Measurements from ENCODE around the gene MAPRE3.

Gene MAPRE3

GRCh38 chr2:27016801-27017325 is 46.4 kb downstream of the MAPRE3 start:
- H3K9me3 ChIP-seq (ENCODE audit: control insufficient read depth, low read length): no peaks in the 10 kb centered on the region
- H3K9ac ChIP-seq (ENCODE audit: low read length): no peak overlapping the region
- H3K27ac ChIP-seq (ENCODE audit: low read length, poor library complexity, severe bottlenecking): no peak overlapping the region
- no peaks in the 10 kb centered on the region for H3K27me3 ChIP-seq (ENCODE audit: control insufficient read depth in 1 of 2, insufficient read depth in 1 of 2, low read length in 2 of 2)
- no peak overlapping the region for H2BK120ac ChIP-seq (ENCODE audit: low read depth, low read length)
- H3K36me3 ChIP-seq (ENCODE audit: control insufficient read depth in 1 of 2, insufficient read depth in 2 of 2, low read depth in 1 of 2, low read length in 2 of 2): peaks cover 4 to 6% of the 10 kb centered on the region in 2 experiments
- peak overlapping the region; percentile 24 for H2AK5ac ChIP-seq (ENCODE audit: low read length, severe bottlenecking)
- peak overlapping the region; percentile 64 for H4K91ac ChIP-seq (ENCODE audit: low read length)
- no peak overlapping the region for H2AFZ ChIP-seq (ENCODE audit: low read depth, low read length)
- no peak overlapping the region for H2BK15ac ChIP-seq (ENCODE audit: low read depth, poor library complexity, severe bottlenecking)
- H3K23ac ChIP-seq (ENCODE audit: low read length in 2 of 2): no peak overlapping the region
- peak overlapping the region; percentile 33 for H4K8ac ChIP-seq (ENCODE audit: low read length)
- peaks cover 11% of the 10 kb centered on the region for H3K4me1 ChIP-seq (ENCODE audit: control insufficient read depth, insufficient read depth, low read depth, low read length)
- 64% methylated on average over 3 of the region's 3 CpGs for WGBS
- H3K79me1 ChIP-seq (replicated peaks; ENCODE audit: low read length, poor library complexity, severe bottlenecking): peaks cover 3% of the 10 kb centered on the region
- no peak overlapping the region for H3K4me3 ChIP-seq (ENCODE audit: insufficient read depth in 1 of 2, low read depth in 1 of 2, low read length in 2 of 2)
- peak overlapping the region in 1 of 2 experiments; percentile 28 for H3K14ac ChIP-seq (ENCODE audit: low read length in 2 of 2)
- peak overlapping the region in 1 of 2 experiments; percentile 87 for H2BK12ac ChIP-seq (ENCODE audit: low read length in 2 of 2)
- no peak overlapping the region for H3K4me2 ChIP-seq (ENCODE audit: low read length, poor library complexity, severe bottlenecking)
- peak overlapping the region in 1 of 2 experiments; percentile 63 for H3K18ac ChIP-seq (ENCODE audit: low read depth in 1 of 2, low read length in 2 of 2)
- peak overlapping the region in 1 of 2 experiments; percentile 22 for H3K4ac ChIP-seq (ENCODE audit: low read depth in 1 of 2, low read length in 2 of 2)
- H2BK5ac ChIP-seq (ENCODE audit: low read depth, low read length, poor library complexity, severe bottlenecking): no peak overlapping the region
- DNase-seq: peak; percentile 81

DNA sequence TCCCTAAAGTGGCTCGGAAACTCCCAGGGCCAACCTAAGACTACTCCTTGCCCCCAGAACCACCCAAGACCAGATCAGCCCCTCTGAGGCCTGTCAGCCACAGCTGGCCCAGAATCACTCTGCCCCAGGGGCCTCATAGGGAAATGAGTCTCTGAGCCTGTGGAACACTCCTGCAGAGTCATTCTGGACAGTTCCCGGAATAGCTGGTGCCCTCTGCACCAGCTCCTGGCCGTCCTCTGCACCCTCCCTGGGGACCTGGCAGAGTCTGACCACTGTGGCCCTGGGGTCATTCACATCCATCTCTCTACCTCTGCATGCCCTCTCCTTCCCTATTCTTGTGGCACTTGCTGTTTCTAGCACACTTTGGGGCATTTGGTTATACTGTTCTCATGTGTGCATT is 47.7 kb downstream of the MAPRE3 start:
- H2BK120ac ChIP-seq (ENCODE audit: low read depth, low read length): no peak overlapping the region
- no peak overlapping the region for H3K14ac ChIP-seq (ENCODE audit: low read length in 2 of 2)
- H3K4ac ChIP-seq (ENCODE audit: low read depth in 1 of 2, low read length in 2 of 2): no peak overlapping the region
- WGBS: 65% methylated on average over 3 of the region's 3 CpGs
- H3K9me3 ChIP-seq (ENCODE audit: control insufficient read depth, low read length): no peaks in the 10 kb centered on the region
- peak overlapping the region; percentile 3 for H2BK15ac ChIP-seq (ENCODE audit: low read depth, poor library complexity, severe bottlenecking)
- no peak overlapping the region for H3K9ac ChIP-seq (ENCODE audit: low read length)
- peak overlapping the region in 1 of 2 experiments; percentile 19 for H3K23ac ChIP-seq (ENCODE audit: low read length in 2 of 2)
- H3K18ac ChIP-seq (ENCODE audit: low read depth in 1 of 2, low read length in 2 of 2): no peak overlapping the region
- no peak overlapping the region for H3K4me3 ChIP-seq (ENCODE audit: insufficient read depth in 1 of 2, low read depth in 1 of 2, low read length in 2 of 2)
- H4K8ac ChIP-seq (ENCODE audit: low read length): no peak overlapping the region
- no peak overlapping the region for H3K27ac ChIP-seq (ENCODE audit: low read length, poor library complexity, severe bottlenecking)
- H2BK5ac ChIP-seq (ENCODE audit: low read depth, low read length, poor library complexity, severe bottlenecking): no peak overlapping the region
- peak overlapping the region; percentile 40 for H4K91ac ChIP-seq (ENCODE audit: low read length)
- no peak overlapping the region for H2AK5ac ChIP-seq (ENCODE audit: low read length, severe bottlenecking)
- peaks cover 3% of the 10 kb centered on the region for H3K79me1 ChIP-seq (replicated peaks; ENCODE audit: low read length, poor library complexity, severe bottlenecking)
- peaks cover 14% of the 10 kb centered on the region for H3K4me1 ChIP-seq (ENCODE audit: control insufficient read depth, insufficient read depth, low read depth, low read length)
- peak overlapping the region in 1 of 2 experiments; percentile 32 for H2BK12ac ChIP-seq (ENCODE audit: low read length in 2 of 2)
- peaks cover 5 to 18% of the 10 kb centered on the region in 2 experiments for H3K36me3 ChIP-seq (ENCODE audit: control insufficient read depth in 1 of 2, insufficient read depth in 2 of 2, low read depth in 1 of 2, low read length in 2 of 2)
- no peaks in the 10 kb centered on the region for H3K27me3 ChIP-seq (ENCODE audit: control insufficient read depth in 1 of 2, insufficient read depth in 1 of 2, low read length in 2 of 2)
- DNase-seq: no peak
- H3K4me2 ChIP-seq (ENCODE audit: low read length, poor library complexity, severe bottlenecking): no peak overlapping the region
- no peak overlapping the region for H2AFZ ChIP-seq (ENCODE audit: low read depth, low read length)

DNA sequence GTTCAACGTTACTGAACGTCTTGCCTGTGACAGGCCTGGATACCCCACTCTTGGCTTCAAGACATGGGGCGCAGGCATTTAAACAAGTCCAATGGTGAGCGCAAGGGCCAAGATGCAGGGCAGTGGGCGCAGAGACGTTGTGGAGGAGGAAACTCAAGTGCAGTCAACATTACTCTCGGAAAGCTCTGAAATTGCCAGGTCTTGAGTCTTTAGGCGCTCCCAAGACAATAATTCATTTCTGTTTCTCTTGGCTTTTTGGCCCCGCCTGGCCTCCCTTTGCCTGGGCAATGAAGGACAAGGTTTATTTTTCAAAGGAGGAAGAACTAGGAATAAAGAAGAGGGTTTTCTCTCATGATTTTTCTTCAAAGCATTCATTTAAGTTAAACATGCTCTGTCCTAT is 49.0 kb downstream of the MAPRE3 start:
- H3K14ac ChIP-seq (ENCODE audit: low read length in 2 of 2): no peak overlapping the region
- no peak overlapping the region for H2BK15ac ChIP-seq (ENCODE audit: low read depth, poor library complexity, severe bottlenecking)
- H3K36me3 ChIP-seq (ENCODE audit: control insufficient read depth in 1 of 2, insufficient read depth in 2 of 2, low read depth in 1 of 2, low read length in 2 of 2): peaks cover 16 to 28% of the 10 kb centered on the region in 2 experiments
- no peak overlapping the region for H3K4me3 ChIP-seq (ENCODE audit: insufficient read depth in 1 of 2, low read depth in 1 of 2, low read length in 2 of 2)
- H2AK5ac ChIP-seq (ENCODE audit: low read length, severe bottlenecking): no peak overlapping the region
- peak overlapping the region; percentile 1 to 7 for H2BK12ac ChIP-seq (ENCODE audit: low read length in 2 of 2)
- H2AFZ ChIP-seq (ENCODE audit: low read depth, low read length): no peak overlapping the region
- no peak overlapping the region for H3K27ac ChIP-seq (ENCODE audit: low read length, poor library complexity, severe bottlenecking)
- H3K79me1 ChIP-seq (replicated peaks; ENCODE audit: low read length, poor library complexity, severe bottlenecking): peaks cover 3% of the 10 kb centered on the region
- H3K4me2 ChIP-seq (ENCODE audit: low read length, poor library complexity, severe bottlenecking): no peak overlapping the region
- no peak overlapping the region for H4K91ac ChIP-seq (ENCODE audit: low read length)
- no peaks in the 10 kb centered on the region for H3K27me3 ChIP-seq (ENCODE audit: control insufficient read depth in 1 of 2, insufficient read depth in 1 of 2, low read length in 2 of 2)
- no peak overlapping the region for H3K4ac ChIP-seq (ENCODE audit: low read depth in 1 of 2, low read length in 2 of 2)
- no peak overlapping the region for H4K8ac ChIP-seq (ENCODE audit: low read length)
- 89% methylated on average over 9 of the region's 9 CpGs for WGBS
- H3K4me1 ChIP-seq (ENCODE audit: control insufficient read depth, insufficient read depth, low read depth, low read length): peaks cover 14% of the 10 kb centered on the region
- peak overlapping the region; percentile 18 to 70 for H3K18ac ChIP-seq (ENCODE audit: low read depth in 1 of 2, low read length in 2 of 2)
- no peak overlapping the region for H3K23ac ChIP-seq (ENCODE audit: low read length in 2 of 2)
- no peak overlapping the region for H3K9ac ChIP-seq (ENCODE audit: low read length)
- H2BK5ac ChIP-seq (ENCODE audit: low read depth, low read length, poor library complexity, severe bottlenecking): no peak overlapping the region
- no peak for DNase-seq
- no peaks in the 10 kb centered on the region for H3K9me3 ChIP-seq (ENCODE audit: control insufficient read depth, low read length)
- peak overlapping the region; percentile 91 for H2BK120ac ChIP-seq (ENCODE audit: low read depth, low read length)

DNA sequence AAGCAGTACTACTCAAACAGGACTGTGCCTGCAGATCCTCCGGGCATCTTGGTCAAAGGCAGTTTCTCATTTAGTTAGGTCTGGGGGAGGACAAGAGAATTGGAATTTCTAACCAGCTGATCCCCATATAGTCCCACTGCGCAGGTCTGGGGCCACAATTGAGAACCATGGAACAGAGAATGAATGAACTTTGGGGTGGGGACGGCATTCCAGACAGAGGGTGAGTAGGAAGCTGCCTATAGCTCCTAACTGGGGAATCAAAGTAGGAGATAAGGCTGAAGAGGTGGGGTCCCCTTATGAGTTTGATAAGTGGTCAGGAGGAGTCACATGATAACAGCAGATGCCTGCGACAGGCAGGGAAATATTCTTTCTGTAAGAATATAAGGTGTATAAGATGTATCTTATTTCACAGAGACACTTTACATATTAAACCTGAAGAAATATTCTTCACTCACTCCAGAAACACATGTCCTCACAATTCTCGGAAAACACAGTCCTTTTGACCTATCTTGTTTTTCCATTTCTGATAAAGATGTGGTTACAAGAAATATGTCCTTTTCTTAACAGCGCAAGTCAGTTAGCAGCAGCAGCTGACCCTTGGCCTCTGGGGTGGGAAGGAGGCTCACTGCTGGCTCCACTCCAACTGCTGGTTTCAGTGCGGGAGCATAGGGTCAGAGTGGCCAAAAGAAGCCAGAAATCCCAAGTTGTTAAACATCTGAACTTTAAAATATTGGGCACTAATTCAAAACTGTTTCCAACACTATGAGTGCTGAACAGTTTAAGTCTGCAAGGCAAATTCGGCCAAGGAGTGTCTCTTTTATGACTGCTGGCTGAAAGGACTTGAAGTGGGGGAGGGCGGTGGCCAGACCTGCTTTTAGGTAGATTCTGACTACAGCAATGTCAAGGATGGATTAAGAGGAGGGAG is 49.8 kb downstream of the MAPRE3 start:
- Histone ChIP-seq H3K27me3 (ENCODE audit: control insufficient read depth in 1 of 2, insufficient read depth in 1 of 2, low read length in 2 of 2) (no peaks in the 10 kb centered on the region), H2AK5ac (ENCODE audit: low read length, severe bottlenecking) (no peak overlapping the region), H2BK5ac (ENCODE audit: low read depth, low read length, poor library complexity, severe bottlenecking) (no peak overlapping the region), H2BK12ac (ENCODE audit: low read length in 2 of 2) (peak overlapping the region in 1 of 2 experiments; percentile 7), H3K9me3 (ENCODE audit: control insufficient read depth, low read length) (no peaks in the 10 kb centered on the region), H3K9ac (ENCODE audit: low read length) (peak overlapping the region; percentile 60), H4K91ac (ENCODE audit: low read length) (no peak overlapping the region), H2BK15ac (ENCODE audit: low read depth, poor library complexity, severe bottlenecking) (no peak overlapping the region), H3K23ac (ENCODE audit: low read length in 2 of 2) (no peak overlapping the region), H3K4me1 (ENCODE audit: control insufficient read depth, insufficient read depth, low read depth, low read length) (peaks cover 14% of the 10 kb centered on the region), H3K14ac (ENCODE audit: low read length in 2 of 2) (no peak overlapping the region), H3K4me2 (ENCODE audit: low read length, poor library complexity, severe bottlenecking) (no peak overlapping the region), H2BK120ac (ENCODE audit: low read depth, low read length) (peak overlapping the region; percentile 91), H4K8ac (ENCODE audit: low read length) (no peak overlapping the region), H3K4ac (ENCODE audit: low read depth in 1 of 2, low read length in 2 of 2) (peak overlapping the region; percentile 8 to 37), H3K27ac (ENCODE audit: low read length, poor library complexity, severe bottlenecking) (no peak overlapping the region), H2AFZ (ENCODE audit: low read depth, low read length) (no peak overlapping the region), H3K79me1 (replicated peaks; ENCODE audit: low read length, poor library complexity, severe bottlenecking) (peaks cover 10% of the 10 kb centered on the region), H3K4me3 (ENCODE audit: insufficient read depth in 1 of 2, low read depth in 1 of 2, low read length in 2 of 2) (no peak overlapping the region), H3K18ac (ENCODE audit: low read depth in 1 of 2, low read length in 2 of 2) (peak overlapping the region in 1 of 2 experiments; percentile 18), H3K36me3 (ENCODE audit: control insufficient read depth in 1 of 2, insufficient read depth in 2 of 2, low read depth in 1 of 2, low read length in 2 of 2) (peaks cover 20 to 32% of the 10 kb centered on the region in 2 experiments)
- WGBS: 46% methylated on average over 8 of the region's 9 CpGs
- peak; percentile 56 for DNase-seq

Data from mesenchymal stem cell (in vitro differentiated cells and primary cell).